Measurements from ENCODE around the gene LYZL1. TPM values are rescaled to one million over a fixed set of nuclear protein-coding genes. Genes with fewer than 3 reads are reported as not detected.
"Not testable (repeated sequence)": the region's sequence is repeated elsewhere in the genome, so short reads cannot be mapped to it uniquely, and the experiment has no call there.

Gene LYZL1
- total RNA-seq (10 to 100 TPM; 37.0 to 67.6 TPM), polyA plus RNA-seq (ENCODE audit: insufficient read depth, low read depth, low replicate concordance) (91.3 TPM)
- long read RNA-seq, donor 1, result 0 reads
- long read RNA-seq, donor 2, result 0 reads

DNA sequence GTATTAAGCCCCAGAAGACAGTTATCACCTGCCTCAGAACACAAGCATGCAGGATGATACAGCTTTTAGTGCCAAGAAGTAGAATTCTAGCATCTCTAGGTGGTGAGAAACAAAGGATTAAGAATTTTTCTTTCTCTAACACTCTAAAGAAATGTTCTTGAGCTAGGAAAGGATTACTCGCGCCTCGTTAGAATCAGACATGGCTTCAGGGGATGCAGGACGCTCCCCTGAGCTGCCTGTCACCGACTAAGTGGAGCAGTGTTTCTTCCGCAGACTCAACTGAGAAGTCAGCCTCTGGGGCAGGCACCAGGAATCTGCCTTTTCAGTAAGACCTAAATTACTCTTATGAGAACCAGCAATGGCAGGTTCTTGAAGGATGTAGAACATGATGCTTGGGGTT is at the start of gene LYZL1:
LYZL1 (plus strand) TSS at position 165 of the 400 bp plus-strand sequence. CDS start 2,798 bp downstream, outside the sequence.
- H3K27me3 ChIP-seq; H3K27ac ChIP-seq; DNase-seq; H3K4me1 ChIP-seq; intact Hi-C loops (cut with DNase I; ENCODE audit: low total_unique reads); H3K4me3 ChIP-seq; H3K36me3 ChIP-seq (ENCODE audit: low read depth, missing control alignments); H3K9me3 ChIP-seq: not testable (repeated sequence)
- 91 to 94% methylated on average over 6 of the region's 6 CpGs for WGBS, 2 donors

DNA sequence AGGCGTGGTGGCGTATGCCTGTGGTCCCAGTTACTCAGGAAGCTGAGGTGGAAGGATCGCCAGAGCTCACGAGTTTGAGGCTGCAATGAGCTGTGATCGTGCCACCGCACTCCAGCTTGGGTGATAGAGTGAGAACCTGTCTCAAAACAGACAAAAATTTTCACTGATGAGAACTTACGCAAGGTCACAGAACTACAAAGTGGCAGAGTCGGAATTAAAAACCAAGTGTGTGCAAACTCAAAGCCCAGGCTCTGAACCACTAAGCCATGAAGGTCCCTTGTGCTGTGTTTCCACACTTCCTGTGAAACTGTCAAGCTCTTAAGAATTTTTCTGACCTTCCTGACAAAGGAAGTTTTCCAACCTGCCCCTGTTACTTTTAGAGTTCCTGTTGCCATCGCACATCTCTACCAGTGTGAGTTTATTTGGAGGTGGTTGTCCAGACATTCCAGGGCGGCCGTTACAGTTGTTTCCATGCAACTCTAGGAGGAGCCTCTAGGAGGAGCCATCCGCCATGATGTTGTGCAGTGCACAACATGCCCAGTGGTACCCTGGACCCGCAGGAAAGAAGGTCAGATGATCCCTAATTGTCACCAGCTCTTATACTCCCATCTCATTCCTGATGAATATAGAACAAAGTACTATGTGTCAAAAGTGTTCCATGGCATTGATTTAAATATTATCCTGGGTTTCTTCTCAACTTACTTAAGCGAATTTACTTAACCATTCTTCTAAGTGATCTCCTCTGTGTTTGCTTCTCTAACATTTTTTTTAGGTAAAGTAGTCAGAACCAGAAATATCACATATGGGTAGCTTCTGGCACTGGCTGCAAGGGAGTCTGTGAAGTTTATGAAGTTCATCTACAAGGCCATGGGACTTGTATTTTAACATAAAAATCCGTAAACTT is 49.0 kb upstream of the LYZL1 start:
- DNase-seq, result peak; percentile 41
- H3K27me3 ChIP-seq, result no peaks in the 10 kb centered on the region
- H3K9me3 ChIP-seq, result no peaks in the 10 kb centered on the region
- no peaks in the 10 kb centered on the region for H3K4me1 ChIP-seq
- H3K4me3 ChIP-seq, result no peak overlapping the region
- 87 to 92% methylated on average over 14 to 15 of the region's 15 CpGs for WGBS, 2 donors
- peak overlapping the region in 1 of 2 donors; percentile 36 for H3K27ac ChIP-seq
- TF ChIP-seq POLR2A (IDR thresholded peaks at IDR 0.05), result no peak
- TF ChIP-seq, protein P1, sequence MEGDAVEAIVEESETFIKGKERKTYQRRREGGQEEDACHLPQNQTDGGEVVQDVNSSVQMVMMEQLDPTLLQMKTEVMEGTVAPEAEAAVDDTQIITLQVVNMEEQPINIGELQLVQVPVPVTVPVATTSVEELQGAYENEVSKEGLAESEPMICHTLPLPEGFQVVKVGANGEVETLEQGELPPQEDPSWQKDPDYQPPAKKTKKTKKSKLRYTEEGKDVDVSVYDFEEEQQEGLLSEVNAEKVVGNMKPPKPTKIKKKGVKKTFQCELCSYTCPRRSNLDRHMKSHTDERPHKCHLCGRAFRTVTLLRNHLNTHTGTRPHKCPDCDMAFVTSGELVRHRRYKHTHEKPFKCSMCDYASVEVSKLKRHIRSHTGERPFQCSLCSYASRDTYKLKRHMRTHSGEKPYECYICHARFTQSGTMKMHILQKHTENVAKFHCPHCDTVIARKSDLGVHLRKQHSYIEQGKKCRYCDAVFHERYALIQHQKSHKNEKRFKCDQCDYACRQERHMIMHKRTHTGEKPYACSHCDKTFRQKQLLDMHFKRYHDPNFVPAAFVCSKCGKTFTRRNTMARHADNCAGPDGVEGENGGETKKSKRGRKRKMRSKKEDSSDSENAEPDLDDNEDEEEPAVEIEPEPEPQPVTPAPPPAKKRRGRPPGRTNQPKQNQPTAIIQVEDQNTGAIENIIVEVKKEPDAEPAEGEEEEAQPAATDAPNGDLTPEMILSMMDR (IDR thresholded peaks at IDR 0.05), result peak; percentile 32 to 38 (median 34)
- intact Hi-C loops (cut with DNase I; ENCODE audit: low total_unique reads), result no loop called here
- no peaks in the 10 kb centered on the region for H3K36me3 ChIP-seq (ENCODE audit: low read depth, missing control alignments)

DNA sequence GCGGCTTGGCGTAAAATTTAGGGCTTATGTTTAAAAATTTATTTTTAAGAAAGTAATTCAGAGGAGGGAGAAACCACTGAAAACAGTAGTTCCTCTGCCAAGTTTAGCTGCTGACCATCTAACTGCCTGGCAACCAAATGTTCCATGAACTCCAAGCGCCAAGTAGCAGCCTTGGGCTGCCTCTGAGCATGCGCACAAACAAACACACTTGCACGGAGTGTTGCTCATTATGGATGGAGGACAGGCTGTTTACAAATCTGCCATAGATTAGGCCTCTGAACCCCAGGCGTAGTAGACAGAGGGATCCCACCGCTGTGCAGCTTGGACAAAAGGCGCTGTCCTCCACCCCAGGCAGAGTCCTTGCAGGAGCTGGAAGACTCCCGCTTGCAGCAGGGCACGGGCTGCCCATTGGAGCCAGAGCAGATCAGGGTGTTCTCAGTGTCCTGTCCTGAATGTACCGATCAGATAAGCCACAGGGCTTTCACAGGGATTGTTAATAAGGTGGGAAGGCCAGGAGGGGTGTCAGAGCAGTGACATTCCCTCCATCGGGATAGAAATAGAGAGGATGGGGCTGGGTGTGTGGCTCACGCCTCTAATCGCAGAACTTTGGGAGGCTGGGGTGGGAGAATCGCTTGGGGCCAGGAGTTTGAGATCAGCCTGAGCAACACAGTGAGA is 47.7 kb upstream of the LYZL1 start:
- peak; percentile 46 for DNase-seq
- intact Hi-C loops (cut with DNase I; ENCODE audit: low total_unique reads), result no loop called here
- WGBS, 2 donors, result 52 to 68% methylated on average over 12 to 15 of the region's 15 CpGs

DNA sequence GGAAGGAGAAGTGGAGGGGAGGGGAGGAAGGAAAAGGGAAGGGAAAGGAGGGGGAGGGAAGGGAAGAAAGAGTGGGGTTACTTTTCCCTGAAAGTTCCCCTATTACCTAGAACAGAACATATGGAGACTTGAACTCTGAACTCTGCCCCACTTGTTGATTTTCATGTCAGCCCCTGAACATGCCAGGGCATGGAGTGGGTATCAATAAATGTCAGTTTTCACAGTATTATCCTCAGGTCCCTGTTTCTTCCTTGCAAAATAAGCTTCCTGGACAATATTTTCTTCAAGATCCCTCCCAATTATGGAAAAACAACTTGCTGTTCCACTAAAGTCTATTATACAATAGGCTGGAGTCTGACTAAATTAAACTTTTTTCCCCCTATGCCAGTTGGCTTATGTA is 46.9 kb upstream of the LYZL1 start:
- no peaks in the 10 kb centered on the region for H3K36me3 ChIP-seq (ENCODE audit: low read depth, missing control alignments)
- H3K27me3 ChIP-seq, result no peaks in the 10 kb centered on the region
- H3K27ac ChIP-seq, result no peak overlapping the region
- DNase-seq, result no peak
- intact Hi-C loops (cut with DNase I; ENCODE audit: low total_unique reads), result no loop called here
- H3K4me3 ChIP-seq, result no peak overlapping the region
- TF ChIP-seq, protein P1 (IDR thresholded peaks at IDR 0.05), result no peak
- no peak for TF ChIP-seq POLR2A (IDR thresholded peaks at IDR 0.05)
- H3K9me3 ChIP-seq, result no peaks in the 10 kb centered on the region
- no peaks in the 10 kb centered on the region for H3K4me1 ChIP-seq

More for the DNA sequence above, 47.7 kb upstream of the LYZL1 start:
- no peak for TF ChIP-seq POLR2A (IDR thresholded peaks at IDR 0.05)
- TF ChIP-seq, protein P1 (IDR thresholded peaks at IDR 0.05), result no peak
- Histone ChIP-seq H3K4me3 (no peak overlapping the region), H3K27me3 (no peaks in the 10 kb centered on the region), H3K4me1 (no peaks in the 10 kb centered on the region), H3K27ac (no peak overlapping the region), H3K36me3 (ENCODE audit: low read depth, missing control alignments) (no peaks in the 10 kb centered on the region), H3K9me3 (no peaks in the 10 kb centered on the region)

DNA sequence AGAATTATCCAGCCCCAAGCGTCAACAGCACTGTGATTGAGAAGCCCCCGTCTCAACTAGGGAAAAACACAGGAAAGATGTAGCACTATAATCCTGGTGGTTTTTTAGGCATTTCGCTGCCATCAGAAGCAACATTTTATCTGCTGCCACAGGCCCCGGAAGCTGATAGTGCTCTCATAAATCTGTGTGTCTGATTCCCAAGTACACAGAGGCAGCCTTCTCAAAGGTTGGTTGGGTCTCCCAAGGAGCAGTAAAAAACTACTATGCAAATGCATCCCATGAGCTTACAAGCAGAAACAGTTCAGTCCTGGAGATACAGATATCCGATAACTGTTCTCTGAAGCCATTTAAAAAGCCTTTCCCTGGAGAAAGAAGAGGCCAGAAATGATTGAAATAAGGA is 45.8 kb upstream of the LYZL1 start:
- TF ChIP-seq, protein P1 (IDR thresholded peaks at IDR 0.05), result no peak
- no peak for TF ChIP-seq POLR2A (IDR thresholded peaks at IDR 0.05)
- H3K27me3 ChIP-seq, result no peaks in the 10 kb centered on the region
- H3K36me3 ChIP-seq (ENCODE audit: low read depth, missing control alignments), result no peaks in the 10 kb centered on the region
- no peaks in the 10 kb centered on the region for H3K9me3 ChIP-seq
- H3K4me1 ChIP-seq, result no peaks in the 10 kb centered on the region
- H3K27ac ChIP-seq, result no peak overlapping the region
- H3K4me3 ChIP-seq, result no peak overlapping the region
- DNase-seq, result no peak
- intact Hi-C loops (cut with DNase I; ENCODE audit: low total_unique reads), result no loop called here
- 56 to 61% methylated on average over 5 of the region's 5 CpGs for WGBS, 2 donors

Measured in testis (tissue), 5 donors.